ENCODE results near the gene NFS1.

DNA sequence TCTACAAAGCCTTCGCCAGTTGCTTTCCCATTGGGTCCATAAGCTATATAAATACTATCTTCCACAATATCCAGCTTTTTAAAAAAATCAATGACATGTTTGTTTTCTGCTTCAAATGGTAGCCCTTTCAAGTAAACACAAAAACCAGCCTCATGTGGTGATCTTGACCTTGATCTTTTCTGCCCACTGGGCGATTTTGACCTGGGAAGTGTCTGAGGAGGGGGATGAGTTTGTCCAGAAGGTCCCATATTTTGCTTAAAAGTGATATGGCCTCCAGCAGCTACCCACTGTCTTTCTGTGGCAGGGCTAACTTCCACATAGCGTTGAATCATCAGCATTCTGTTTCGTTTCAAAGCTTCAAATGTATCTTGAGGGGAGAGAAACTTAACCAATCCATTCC is 45.3 kb downstream of the NFS1 start:
- TF ChIP-seq, protein P1, sequence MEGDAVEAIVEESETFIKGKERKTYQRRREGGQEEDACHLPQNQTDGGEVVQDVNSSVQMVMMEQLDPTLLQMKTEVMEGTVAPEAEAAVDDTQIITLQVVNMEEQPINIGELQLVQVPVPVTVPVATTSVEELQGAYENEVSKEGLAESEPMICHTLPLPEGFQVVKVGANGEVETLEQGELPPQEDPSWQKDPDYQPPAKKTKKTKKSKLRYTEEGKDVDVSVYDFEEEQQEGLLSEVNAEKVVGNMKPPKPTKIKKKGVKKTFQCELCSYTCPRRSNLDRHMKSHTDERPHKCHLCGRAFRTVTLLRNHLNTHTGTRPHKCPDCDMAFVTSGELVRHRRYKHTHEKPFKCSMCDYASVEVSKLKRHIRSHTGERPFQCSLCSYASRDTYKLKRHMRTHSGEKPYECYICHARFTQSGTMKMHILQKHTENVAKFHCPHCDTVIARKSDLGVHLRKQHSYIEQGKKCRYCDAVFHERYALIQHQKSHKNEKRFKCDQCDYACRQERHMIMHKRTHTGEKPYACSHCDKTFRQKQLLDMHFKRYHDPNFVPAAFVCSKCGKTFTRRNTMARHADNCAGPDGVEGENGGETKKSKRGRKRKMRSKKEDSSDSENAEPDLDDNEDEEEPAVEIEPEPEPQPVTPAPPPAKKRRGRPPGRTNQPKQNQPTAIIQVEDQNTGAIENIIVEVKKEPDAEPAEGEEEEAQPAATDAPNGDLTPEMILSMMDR (IDR thresholded peaks at IDR 0.05; ENCODE audit: low read depth, low read length, missing input control) = no peak
- TF ChIP-seq TAF1 (conservative IDR thresholded peaks at IDR 0.05) (no peak), RAD21 (IDR thresholded peaks at IDR 0.05) (no peak), EGR1 (IDR thresholded peaks at IDR 0.05; ENCODE audit: low read depth in 2 of 2) (no peak)
- TF ChIP-seq, protein P2, sequence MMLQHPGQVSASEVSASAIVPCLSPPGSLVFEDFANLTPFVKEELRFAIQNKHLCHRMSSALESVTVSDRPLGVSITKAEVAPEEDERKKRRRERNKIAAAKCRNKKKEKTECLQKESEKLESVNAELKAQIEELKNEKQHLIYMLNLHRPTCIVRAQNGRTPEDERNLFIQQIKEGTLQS (IDR thresholded peaks at IDR 0.05) = no peak
- TF ChIP-seq, protein P3, sequence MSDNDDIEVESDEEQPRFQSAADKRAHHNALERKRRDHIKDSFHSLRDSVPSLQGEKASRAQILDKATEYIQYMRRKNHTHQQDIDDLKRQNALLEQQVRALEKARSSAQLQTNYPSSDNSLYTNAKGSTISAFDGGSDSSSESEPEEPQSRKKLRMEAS (IDR thresholded peaks at IDR 0.05) = no peak

All from liver (tissue), 3 donors.